Naive thymus-derived CD4-positive, alpha-beta T cell (primary cell): ENCODE data around the gene SDHAF1. TPM values are rescaled to one million over a fixed set of nuclear protein-coding genes. Genes with fewer than 3 reads are reported as not detected.

Source experiments
- ATAC-seq: fragments of 150-1000 bp; cut with Tn5 transposase; 2 replicates; pipeline ENCODE4 v1.10.0; 2021; ENCODE audit warnings: mild to moderate bottlenecking, moderate library complexity
- CTCF ChIA-PET: fragments of 350-600 bp; sonication (Branson Sonifier 250); formaldehyde crosslinking; loops from one replicate; lab custom pipeline; 2021; ENCODE audit warnings: antibody characterized with exemption; lab: Charles Lee
- POLR2A ChIA-PET: fragments of 350-600 bp; sonication (Branson Sonifier 250); formaldehyde crosslinking; loops from one replicate; lab custom pipeline; 2021; ENCODE audit warnings: antibody characterized with exemption, inconsistent platforms; lab: Charles Lee
- DNase-seq, 9 donors: peaks; one replicate each; pipeline versions ENCODE4 v3.0.0 to v3.0.0-alpha.2; 2020 to 2022; ENCODE audit warnings: mixed read lengths in 1 of 9
- H3K27ac ChIP-seq: one replicate; pipeline ENCODE4 v1.7.0; 2013; ENCODE audit warnings: mild to moderate bottlenecking, low read depth, low read length, moderate library complexity
- H3K27me3 ChIP-seq, 2 donors: one replicate each; pipeline ENCODE4 v1.7.0; 2013; ENCODE audit warnings: low read length in 2 of 2, mild to moderate bottlenecking in 2 of 2, moderate library complexity in 2 of 2; ENCODE audit not compliant: control insufficient read depth in 2 of 2, insufficient read depth in 2 of 2
- H3K36me3 ChIP-seq, 3 experiments: 1 replicate in 2 of 3; 2 replicates in 1 of 3; pipeline ENCODE4 v1.7.0; 2013; ENCODE audit warnings: low read length in 3 of 3, mild to moderate bottlenecking in 3 of 3, moderate library complexity in 1 of 3; ENCODE audit not compliant: insufficient read depth in 3 of 3, control insufficient read depth in 2 of 3
- H3K4me1 ChIP-seq, 2 donors: one replicate each; pipeline ENCODE4 v1.7.0; 2013; ENCODE audit warnings: low read length in 2 of 2, mild to moderate bottlenecking in 2 of 2, moderate library complexity in 1 of 2; ENCODE audit not compliant: control insufficient read depth in 2 of 2, insufficient read depth in 2 of 2
- H3K4me3 ChIP-seq: 2 replicates; pipeline ENCODE4 v1.7.0; 2013; ENCODE audit warnings: mild to moderate bottlenecking, low read length
- H3K9me3 ChIP-seq, 3 experiments: 1 replicate in 2 of 3; 2 replicates in 1 of 3; pipeline ENCODE4 v1.7.0; 2013; ENCODE audit warnings: low read length in 3 of 3; ENCODE audit not compliant: control insufficient read depth in 2 of 3
- H3K27ac Mint-ChIP-seq, 9 donors: one replicate each; pipeline ENCODE4 v1.8.0; 2020 to 2022; ENCODE audit warnings: mixed read lengths in 9 of 9, mild to moderate bottlenecking in 8 of 9, moderate library complexity in 5 of 9, inconsistent platforms in 2 of 9
- H3K27me3 Mint-ChIP-seq, 5 donors: one replicate each; pipeline ENCODE4 v1.8.0; 2021 to 2022; ENCODE audit warnings: mixed read lengths in 5 of 5, mild to moderate bottlenecking in 1 of 5
- H3K36me3 Mint-ChIP-seq, 5 donors: one replicate each; pipeline ENCODE4 v1.8.0; 2020 to 2022; ENCODE audit warnings: mixed read lengths in 5 of 5, mild to moderate bottlenecking in 3 of 5, inconsistent platforms in 1 of 5
- H3K4me1 Mint-ChIP-seq, 7 donors: one replicate each; pipeline ENCODE4 v1.8.0; 2020 to 2022; ENCODE audit warnings: mixed read lengths in 7 of 7, mild to moderate bottlenecking in 3 of 7, inconsistent platforms in 1 of 7
- H3K4me3 Mint-ChIP-seq, 10 donors: one replicate each; pipeline ENCODE4 v1.8.0; 2020 to 2022; ENCODE audit warnings: mild to moderate bottlenecking in 10 of 10, mixed read lengths in 10 of 10, moderate library complexity in 6 of 10, inconsistent platforms in 2 of 10
- H3K9me3 Mint-ChIP-seq, 11 donors: one replicate each; pipeline ENCODE4 v1.8.0; 2020 to 2022; ENCODE audit warnings: mixed read lengths in 11 of 11, mild to moderate bottlenecking in 4 of 11, inconsistent platforms in 1 of 11, moderate library complexity in 1 of 11
- intact Hi-C, 2 donors: fragments of 100-400 bp; cut with micrococcal nuclease; formaldehyde crosslinking; loops; one replicate each; pipeline ENCODE4 v1.15.1; 2023
- polyA plus RNA-seq, 2 donors: library from polyadenylated mRNA; unstranded; fragments of 300-500 nt; fragmentation: Illumina TruSeq; gene quantifications; one replicate each; pipeline ENCODE4 v1.2.3, GENCODE V29; 2021
- total RNA-seq, 6 experiments: library from RNA in 5 of 6; stranded (reverse) in 5 of 6; gene quantifications; 1 replicate in 5 of 6; 2 replicates in 1 of 6; pipeline ENCODE4 v1.2.3 and lab custom pipeline; 2021 to 2026

The SDHAF1 gene
- total and polyA plus RNA-seq, 7 experiments from 2014 or later = 7.8 to 58.1 (median 23.8) TPM

GRCh38 chr19:36023432-36023831 lies 28.4 kb downstream of the SDHAF1 start:
- no peak for ATAC-seq
- no peaks in the 10 kb centered on the region for H3K9me3 ChIP-seq
- no peaks in the 10 kb centered on the region for H3K4me1 ChIP-seq
- no peak overlapping the region for H3K27ac ChIP-seq
- ChIA-PET CTCF (no interaction called here), POLR2A (interaction anchor here (1.0 kb wide), 1 partner anchor 10 kb away, joined by 4 read pairs; the partner anchor contains the start of gene ALKBH6)
- intact Hi-C loops = no loop called here
- Mint-ChIP-seq H3K27ac (no peak overlapping the region), H3K27me3 (no peaks in the 10 kb centered on the region), H3K9me3 (no peaks in the 10 kb centered on the region), H3K4me1 (peaks cover 0 to 2% (median 0%) of the 10 kb centered on the region in 7 donors), H3K4me3 (no peak overlapping the region), H3K36me3 (peaks cover 4 to 27% (median 6%) of the 10 kb centered on the region in 5 donors)
- no peaks in the 10 kb centered on the region for H3K27me3 ChIP-seq
- no peak for DNase-seq
- peaks cover 0 to 32% (median 6%) of the 10 kb centered on the region in 3 experiments for H3K36me3 ChIP-seq
- no peak overlapping the region for H3K4me3 ChIP-seq

- POLR2A ChIA-PET = interaction anchor here (0.6 kb wide), 1 partner anchor 13 kb away, joined by 3 read pairs; no protein-coding TSS in a partner anchor
- Histone ChIP-seq H3K9me3 (no peaks in the 10 kb centered on the region), H3K27ac (no peak overlapping the region), H3K4me3 (no peak overlapping the region), H3K27me3 (no peaks in the 10 kb centered on the region), H3K36me3 (peaks cover 0 to 32% (median 6%) of the 10 kb centered on the region in 3 experiments), H3K4me1 (no peaks in the 10 kb centered on the region)
- no peak overlapping the region for H3K27ac Mint-ChIP-seq
- peaks cover 0 to 4% (median 0%) of the 10 kb centered on the region in 7 donors for H3K4me1 Mint-ChIP-seq
- DNase-seq = no peak
- CTCF ChIA-PET = interaction anchor here (0.7 kb wide), 1 partner anchor 632 kb away, joined by 3 read pairs; no protein-coding TSS in a partner anchor
- H3K9me3 Mint-ChIP-seq = no peaks in the 10 kb centered on the region
- no peak overlapping the region for H3K4me3 Mint-ChIP-seq
- peaks cover 4 to 35% (median 16%) of the 10 kb centered on the region in 5 donors for H3K36me3 Mint-ChIP-seq
- intact Hi-C loops = no loop called here
- no peak for ATAC-seq
- no peaks in the 10 kb centered on the region for H3K27me3 Mint-ChIP-seq
These were observed 30.6 kb downstream of the SDHAF1 start for GRCh38 chr19:36025541-36025940.

GRCh38 chr19:36026091-36026876 lies 31.3 kb downstream of the SDHAF1 start:
- no peak overlapping the region for H3K4me3 Mint-ChIP-seq
- no peaks in the 10 kb centered on the region for H3K9me3 Mint-ChIP-seq
- Histone ChIP-seq H3K4me3 (no peak overlapping the region), H3K27ac (no peak overlapping the region), H3K36me3 (peaks cover 0 to 26% (median 0%) of the 10 kb centered on the region in 3 experiments), H3K9me3 (no peaks in the 10 kb centered on the region), H3K27me3 (no peaks in the 10 kb centered on the region), H3K4me1 (no peaks in the 10 kb centered on the region)
- H3K4me1 Mint-ChIP-seq = peaks cover 0 to 6% (median 0%) of the 10 kb centered on the region in 7 donors
- H3K27me3 Mint-ChIP-seq = peaks cover 0 to 2% (median 0%) of the 10 kb centered on the region in 5 donors
- DNase-seq = no peak
- ChIA-PET CTCF (no interaction called here), POLR2A (interaction anchor here (0.6 kb wide), 1 partner anchor 12 kb away, joined by 3 read pairs; no protein-coding TSS in a partner anchor)
- intact Hi-C loops = no loop called here
- no peak for ATAC-seq
- H3K27ac Mint-ChIP-seq = no peak overlapping the region
- H3K36me3 Mint-ChIP-seq = peaks cover 4 to 38% (median 19%) of the 10 kb centered on the region in 5 donors

GRCh38 chr19:36027696-36028095 lies 32.7 kb downstream of the SDHAF1 start:
- ChIA-PET POLR2A (interaction anchor here (0.7 kb wide), 1 partner anchor 599 kb away, joined by 3 read pairs; no protein-coding TSS in a partner anchor), CTCF (no interaction called here)
- Histone ChIP-seq H3K27me3 (no peaks in the 10 kb centered on the region), H3K9me3 (no peaks in the 10 kb centered on the region), H3K4me1 (peaks cover 0 to under 1% of the 10 kb centered on the region in 2 donors), H3K36me3 (peaks cover 0 to 20% (median 0%) of the 10 kb centered on the region in 3 experiments), H3K27ac (no peak overlapping the region), H3K4me3 (no peak overlapping the region)
- Mint-ChIP-seq H3K4me3 (no peak overlapping the region), H3K9me3 (no peaks in the 10 kb centered on the region), H3K27ac (no peak overlapping the region), H3K27me3 (peaks cover 0 to 4% (median 0%) of the 10 kb centered on the region in 5 donors), H3K36me3 (peaks cover 4 to 42% (median 19%) of the 10 kb centered on the region in 5 donors), H3K4me1 (peaks cover 0 to 10% (median 4%) of the 10 kb centered on the region in 7 donors)
- no peak for ATAC-seq
- intact Hi-C loops = no loop called here
- no peak for DNase-seq

GRCh38 chr19:36028313-36029041 lies 33.5 kb downstream of the SDHAF1 start:
- Histone ChIP-seq H3K27me3 (no peaks in the 10 kb centered on the region), H3K36me3 (peaks cover 0 to 15% (median 0%) of the 10 kb centered on the region in 3 experiments), H3K4me3 (no peak overlapping the region), H3K4me1 (peaks cover 0 to 4% of the 10 kb centered on the region in 2 donors), H3K9me3 (no peaks in the 10 kb centered on the region), H3K27ac (no peak overlapping the region)
- peaks cover 0 to 4% (median 0%) of the 10 kb centered on the region in 5 donors for H3K27me3 Mint-ChIP-seq
- intact Hi-C loops = no loop called here
- no peak overlapping the region for H3K4me3 Mint-ChIP-seq
- peaks cover 0 to 15% (median 9%) of the 10 kb centered on the region in 7 donors for H3K4me1 Mint-ChIP-seq
- ChIA-PET CTCF (no interaction called here), POLR2A (interaction anchor here (0.6 to 0.7 kb wide), 2 partner anchors 598 to 752 kb away, joined by 3 to 4 read pairs; no protein-coding TSS in a partner anchor)
- peaks cover 0 to 37% (median 19%) of the 10 kb centered on the region in 5 donors for H3K36me3 Mint-ChIP-seq
- no peak for DNase-seq
- no peak for ATAC-seq
- H3K27ac Mint-ChIP-seq = no peak overlapping the region
- H3K9me3 Mint-ChIP-seq = no peaks in the 10 kb centered on the region
